Stimulated activated CD4-positive, alpha-beta T cell treated with anti-CD3 and anti-CD28 coated beads, Interleukin-12 subunit alpha, Interleukin-12 subunit beta, amount 100 ng/mL, for 4 hours (primary cell): ENCODE measurements around the gene GIGYF2.
"Not testable (repeated sequence)": the region's sequence is repeated elsewhere in the genome, so short reads cannot be mapped to it uniquely, and the experiment has no call there.

ENCODE experiments used
- DNase-seq: peaks from one replicate; pipeline ENCODE4 v3.0.0-alpha.2; 2020

Gene GIGYF2

DNA sequence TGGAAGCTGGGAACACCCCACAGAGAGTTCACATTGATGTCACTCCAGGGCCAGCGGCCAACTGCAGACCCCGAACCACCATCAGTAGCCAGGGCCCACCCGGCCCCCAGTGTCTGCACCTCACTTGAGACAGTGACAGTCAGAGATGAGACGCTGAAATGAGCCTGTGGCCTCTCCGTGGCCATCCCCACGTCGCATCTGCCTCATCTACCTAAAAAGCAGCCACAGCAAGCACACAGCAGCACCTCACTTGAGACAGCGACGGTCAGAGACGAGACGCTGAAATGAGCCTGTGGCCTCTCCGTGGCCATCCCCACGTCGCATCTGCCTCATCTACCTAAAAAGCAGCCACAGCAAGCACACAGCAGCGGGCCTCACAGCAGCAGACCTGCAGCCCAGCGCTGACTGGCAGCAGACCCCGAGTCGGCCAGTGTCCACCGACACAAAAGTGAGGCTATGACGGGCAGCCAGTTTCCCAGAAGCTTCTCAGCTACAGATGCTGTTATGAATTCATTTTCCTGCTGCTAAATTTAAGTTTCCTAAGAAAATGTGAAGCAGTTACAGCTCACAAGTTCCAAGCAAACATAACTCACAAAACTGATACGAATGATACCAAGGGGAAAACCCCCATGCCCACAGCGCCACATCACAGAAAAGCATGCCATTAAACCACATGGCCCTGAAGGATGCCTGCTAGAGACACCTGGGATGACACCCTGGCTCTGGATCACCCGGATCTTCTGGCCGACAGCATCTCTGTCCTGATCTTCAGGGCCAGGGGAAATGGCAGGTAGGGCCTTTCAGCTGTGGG is 200.7 kb downstream of the GIGYF2 start:
- peak; percentile 32 for DNase-seq

DNA sequence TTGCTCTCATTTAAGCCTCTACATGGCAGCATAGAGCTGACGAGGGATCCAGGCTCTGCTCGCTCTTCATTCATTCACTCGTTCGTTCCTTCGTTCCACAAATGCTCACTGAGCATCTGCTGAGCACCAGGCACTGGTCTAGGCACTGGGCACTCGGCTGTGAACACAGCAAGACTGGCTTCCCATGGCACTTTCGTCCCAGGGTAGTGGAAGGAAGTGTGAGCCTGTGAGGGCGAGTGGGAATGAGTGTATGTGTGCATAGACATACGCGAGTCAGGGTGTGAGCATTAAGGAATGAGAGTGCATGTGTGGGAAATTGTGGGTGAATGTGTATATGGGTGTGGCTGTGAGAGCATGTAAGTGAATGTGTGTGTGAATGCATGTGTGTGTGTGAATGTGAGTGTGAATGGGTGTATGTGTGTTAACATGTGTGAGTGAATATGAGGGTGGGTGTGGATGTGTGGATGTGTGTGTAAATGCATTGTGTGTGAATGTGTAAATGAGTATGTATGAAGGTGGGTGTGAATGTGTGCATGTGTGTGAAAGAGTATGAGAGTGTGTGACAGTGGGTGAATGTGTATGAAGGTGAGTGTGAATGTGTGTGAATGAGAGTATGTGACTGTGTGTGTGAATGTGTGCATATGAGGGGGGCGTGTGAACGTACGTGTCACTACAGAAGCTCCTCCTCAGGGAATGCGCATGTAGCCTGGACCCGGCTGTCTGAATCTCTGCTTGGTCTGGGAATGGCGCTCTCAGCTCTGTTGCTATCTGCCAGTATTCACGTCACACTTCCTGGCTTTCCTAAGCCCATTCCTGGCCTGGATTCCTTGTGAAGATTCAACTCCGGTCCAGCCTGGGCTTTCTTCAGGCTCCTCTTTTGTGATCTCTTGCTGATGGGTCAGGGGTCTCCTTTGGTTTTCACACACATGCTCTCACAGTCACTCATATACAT is 201.7 kb downstream of the GIGYF2 start:
- no peak for DNase-seq

DNA sequence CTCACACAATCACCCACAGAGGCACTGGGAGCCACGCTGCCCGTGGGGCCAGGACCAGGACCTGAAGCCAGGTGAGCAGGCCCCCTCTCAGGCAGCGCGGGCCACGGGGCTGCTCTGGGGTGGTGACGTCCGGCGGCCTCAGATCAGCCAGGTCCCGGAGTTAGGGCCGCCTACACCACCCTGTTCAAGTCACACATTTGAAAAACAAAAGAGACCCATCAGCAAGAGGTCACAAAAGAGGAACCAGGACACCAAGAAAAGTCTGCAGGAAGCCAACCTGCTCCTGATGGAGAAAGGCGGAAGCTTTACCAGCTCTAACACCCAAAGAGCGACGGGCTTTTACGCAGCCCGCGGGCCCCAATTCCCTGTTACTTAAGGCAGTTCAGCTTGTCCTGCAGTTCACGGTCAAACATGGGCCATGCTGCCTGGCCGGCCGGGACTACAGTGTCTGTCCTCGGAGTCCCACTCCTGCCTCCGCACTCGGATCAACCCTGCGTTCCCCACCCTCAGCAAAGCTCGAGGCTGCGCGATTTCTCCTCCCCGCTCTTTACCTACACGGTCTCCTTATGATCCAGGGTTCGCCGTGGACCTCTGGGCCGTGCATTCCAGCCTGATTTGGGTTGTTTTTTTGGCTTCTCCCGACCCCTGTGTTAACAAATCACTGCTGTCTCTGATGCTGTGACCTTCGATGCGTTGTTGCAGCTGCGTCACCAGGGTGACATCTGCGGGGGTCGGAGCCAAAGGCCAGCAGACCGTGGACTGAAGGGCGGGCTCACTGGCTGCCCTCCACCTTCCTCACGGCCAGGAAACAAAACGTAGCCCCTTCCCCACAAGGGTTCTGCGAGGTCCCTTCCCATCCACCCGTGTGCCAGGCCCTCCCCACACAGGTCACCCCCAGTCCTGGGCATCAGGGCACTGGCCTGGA is 203.9 kb downstream of the GIGYF2 start:
- no peak for DNase-seq

DNA sequence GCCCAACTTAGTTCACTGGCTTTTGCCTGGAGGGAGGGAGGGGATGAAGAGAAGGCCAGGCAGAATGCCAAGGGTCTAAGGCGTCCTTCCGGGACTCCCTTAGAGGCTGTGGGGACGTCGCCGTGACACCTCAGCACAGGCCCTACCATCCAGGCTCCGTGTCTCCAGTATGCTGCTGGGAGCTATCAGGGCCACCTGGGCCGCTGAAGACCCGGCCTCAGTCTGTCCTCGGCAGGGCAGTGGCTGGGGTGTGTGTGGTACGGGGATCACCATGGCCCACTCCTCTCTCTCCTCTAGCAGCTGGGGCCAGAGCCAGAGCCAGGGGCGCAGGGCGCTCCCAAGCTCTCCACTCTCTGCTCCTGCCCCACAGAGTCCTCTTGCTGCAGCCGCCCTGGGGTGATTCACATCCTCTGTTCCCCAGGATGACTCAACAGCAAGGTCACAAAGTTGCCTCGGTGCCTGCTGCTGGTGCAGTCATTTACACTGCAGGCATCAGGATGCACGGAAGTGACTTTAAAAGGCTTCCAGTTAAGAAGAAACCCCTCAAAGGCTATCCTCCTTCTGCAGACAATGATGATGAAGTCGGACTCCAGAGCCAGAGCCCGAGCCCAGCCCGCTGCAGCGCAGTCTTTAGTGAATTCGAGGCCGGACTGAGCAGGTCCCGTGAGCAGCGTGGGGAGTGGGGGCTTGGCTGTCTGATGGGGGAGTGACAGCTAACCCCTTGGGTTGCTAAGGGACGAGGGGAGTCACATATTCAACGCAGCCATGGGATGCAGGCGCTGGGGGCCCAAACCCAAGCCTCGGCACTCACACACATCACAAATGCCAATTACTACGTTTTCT is 204.8 kb downstream of the GIGYF2 start:
- DNase-seq = peak; percentile 31

DNA sequence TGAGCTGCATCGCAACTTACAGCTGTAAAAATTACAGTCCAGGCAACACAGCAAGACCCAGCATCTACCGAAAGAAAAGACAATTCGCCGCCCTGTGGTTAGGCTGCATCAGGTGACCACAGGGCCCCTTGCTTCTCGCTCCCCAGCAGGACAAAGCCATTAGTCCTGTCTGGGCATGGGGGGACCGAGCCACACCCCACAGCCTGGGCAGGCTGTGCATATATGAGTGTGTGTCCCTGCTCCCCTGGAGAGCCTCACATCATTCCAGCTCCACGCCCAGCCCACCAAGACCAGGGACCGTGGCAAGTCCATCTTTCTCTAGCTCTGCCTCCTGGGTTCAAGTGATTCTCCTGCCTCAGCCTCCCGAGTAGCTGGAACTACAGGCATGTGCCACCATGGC is 206.9 kb downstream of the GIGYF2 start:
- DNase-seq = no peak

DNA sequence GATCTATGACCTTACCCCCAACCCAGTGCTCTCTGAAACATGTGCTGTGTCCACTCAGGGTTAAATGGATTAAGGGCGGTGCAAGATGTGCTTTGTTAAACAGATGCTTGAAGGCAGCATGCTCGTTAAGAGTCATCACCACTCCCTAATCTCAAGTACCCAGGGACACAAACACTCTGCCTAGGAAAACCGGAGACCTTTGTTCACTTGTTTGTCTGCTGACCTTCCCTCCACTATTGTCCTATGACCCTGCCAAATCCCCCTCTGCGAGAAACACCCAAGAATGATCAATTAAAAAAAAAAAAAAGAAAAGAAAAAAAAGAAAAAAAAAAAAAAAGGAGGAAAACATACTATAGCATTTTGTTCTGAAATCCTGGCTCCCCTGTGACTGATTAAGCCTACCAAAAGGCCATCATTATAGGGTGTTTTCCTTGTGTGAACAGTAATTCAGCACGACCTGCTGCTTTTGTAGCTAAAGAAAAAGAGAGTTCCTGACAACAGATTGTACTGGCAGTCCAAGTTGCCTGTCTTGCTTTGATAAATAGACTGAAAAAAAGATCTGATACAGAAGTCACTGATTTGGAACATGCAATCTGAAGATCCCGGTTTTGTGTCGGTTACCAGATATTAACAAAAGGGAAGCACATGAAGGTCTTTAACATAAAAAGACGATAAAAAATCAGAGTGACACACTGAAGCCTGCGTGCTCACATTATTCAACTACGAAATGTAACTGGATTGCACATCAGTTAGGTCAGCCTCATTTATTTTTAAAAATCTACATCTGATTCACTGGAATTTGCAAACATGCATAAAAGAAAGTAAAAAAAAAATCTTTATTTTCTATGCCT is 210.0 kb downstream of the GIGYF2 start:
- not testable (repeated sequence) for DNase-seq

DNA sequence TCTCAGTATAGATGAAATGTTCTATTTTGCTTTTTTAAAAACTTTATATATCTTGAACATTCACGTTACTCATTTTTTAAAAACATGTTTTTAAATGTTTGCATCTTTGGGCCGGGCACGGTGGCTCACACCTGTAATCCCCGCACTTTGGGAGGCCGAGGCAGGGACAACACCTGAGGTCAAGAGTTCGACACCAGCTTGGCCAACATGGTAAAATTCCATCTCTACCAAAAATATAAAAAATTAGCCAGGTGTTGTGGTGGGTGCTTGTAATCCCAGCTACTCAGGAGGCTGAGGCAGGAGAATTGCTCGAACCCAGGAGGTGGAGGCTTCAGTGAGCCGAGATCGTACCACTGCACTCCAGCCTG is 210.6 kb downstream of the GIGYF2 start:
- DNase-seq = not testable (repeated sequence)

DNA sequence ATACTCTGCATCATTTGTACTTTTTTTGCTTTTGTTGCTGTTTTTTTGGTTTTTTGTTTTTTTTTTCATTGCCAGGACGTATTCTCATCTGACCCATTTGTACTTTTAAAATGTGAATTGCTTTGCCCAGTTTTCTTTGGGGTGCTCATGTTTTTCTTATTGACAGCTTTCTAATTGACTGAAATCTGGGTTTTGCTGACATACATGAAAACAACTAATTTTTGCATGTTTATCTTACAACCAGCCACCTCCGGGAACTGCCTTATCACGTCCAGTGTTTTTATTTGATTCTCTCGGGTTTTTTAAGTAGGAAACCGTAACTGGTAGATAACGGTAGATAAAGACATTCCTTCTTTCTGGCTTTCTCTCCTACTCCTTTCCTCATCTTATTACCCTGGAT is 211.6 kb downstream of the GIGYF2 start:
- DNase-seq = no peak
